ENCODE measurements around the gene MAP3K21.

Gene MAP3K21

GRCh38 chr1:233326319-233326718 is 1.2 kb upstream of the MAP3K21 start:
- DNase-seq (ENCODE audit: low read depth in 2 of 2): no peak

GRCh38 chr1:233326811-233327650 is 493 bp upstream of the MAP3K21 start:
- DNase-seq (ENCODE audit: low read depth in 2 of 2): peak; percentile 67 to 88

GRCh38 chr1:233328142-233328921 is 808 bp downstream of the MAP3K21 start:
- DNase-seq (ENCODE audit: low read depth in 2 of 2): peak; percentile 2

- DNase-seq (ENCODE audit: low read depth in 2 of 2): no peak
Measured at GRCh38 chr1:233331676-233332519, 4.4 kb downstream of the MAP3K21 start.

- DNase-seq (ENCODE audit: low read depth in 2 of 2): no peak
Measured at GRCh38 chr1:233333086-233333485, 5.6 kb downstream of the MAP3K21 start.

- DNase-seq (ENCODE audit: low read depth in 2 of 2): no peak
Measured at GRCh38 chr1:233334092-233334491, 6.6 kb downstream of the MAP3K21 start.

- no peak for DNase-seq (ENCODE audit: low read depth in 2 of 2)
Measured at GRCh38 chr1:233336554-233337456, 9.3 kb downstream of the MAP3K21 start.

- DNase-seq (ENCODE audit: low read depth in 2 of 2): no peak
Measured at GRCh38 chr1:233337505-233337904, 10.0 kb downstream of the MAP3K21 start.

- no peak for DNase-seq (ENCODE audit: low read depth in 2 of 2)
Measured at GRCh38 chr1:233338102-233338501, 10.6 kb downstream of the MAP3K21 start.

- no peak for DNase-seq (ENCODE audit: low read depth in 2 of 2)
Measured at GRCh38 chr1:233340031-233340555, 12.6 kb downstream of the MAP3K21 start.

GRCh38 chr1:233340966-233341516 is 13.5 kb downstream of the MAP3K21 start:
- no peak for DNase-seq (ENCODE audit: low read depth in 2 of 2)

- DNase-seq (ENCODE audit: low read depth in 2 of 2): no peak
Measured at GRCh38 chr1:233342086-233342485, 14.6 kb downstream of the MAP3K21 start.

- DNase-seq (ENCODE audit: low read depth in 2 of 2): no peak
Measured at GRCh38 chr1:233343262-233343661, 15.7 kb downstream of the MAP3K21 start.

GRCh38 chr1:233347338-233347737 is 19.8 kb downstream of the MAP3K21 start:
- DNase-seq (ENCODE audit: low read depth in 2 of 2): no peak

GRCh38 chr1:233349137-233349536 is 21.6 kb downstream of the MAP3K21 start:
- DNase-seq (ENCODE audit: low read depth in 2 of 2): no peak

GRCh38 chr1:233354983-233355382 is 27.5 kb downstream of the MAP3K21 start:
- no peak for DNase-seq (ENCODE audit: low read depth in 2 of 2)

- DNase-seq (ENCODE audit: low read depth in 2 of 2): no peak
Measured at GRCh38 chr1:233355841-233356704, 28.5 kb downstream of the MAP3K21 start.

- no peak for DNase-seq (ENCODE audit: low read depth in 2 of 2)
Measured at GRCh38 chr1:233356705-233356987, 29.1 kb downstream of the MAP3K21 start.

GRCh38 chr1:233357595-233358397 is 30.3 kb downstream of the MAP3K21 start:
- DNase-seq (ENCODE audit: low read depth in 2 of 2): no peak
